ENCODE data around the gene CDK12.
A peak's percentile ranks its signal among the peaks of the same experiment; 100 is the strongest.
"Not testable (repeated sequence)": the region's sequence is repeated elsewhere in the genome, so short reads cannot be mapped to it uniquely, and the experiment has no call there.

The CDK12 gene

GRCh38 chr17:39461113-39461925 lies at the start of gene CDK12:
Gene CDK12 (plus strand): TSS chr17:39461486. CDS start chr17:39462072, 586 bp downstream.
- DNase-seq (ENCODE audit: low read depth in 2 of 2) = peak; percentile 84 to 88

GRCh38 chr17:39416141-39416540 lies 45.1 kb upstream of the CDK12 start:
- no peak for DNase-seq (ENCODE audit: low read depth in 2 of 2)

- DNase-seq (ENCODE audit: low read depth in 2 of 2) = no peak
These were observed 31.7 kb upstream of the CDK12 start for GRCh38 chr17:39429600-39429999.

- not testable (repeated sequence) for DNase-seq (ENCODE audit: low read depth in 2 of 2)
These were observed 21.4 kb upstream of the CDK12 start for GRCh38 chr17:39439868-39440267.

GRCh38 chr17:39443326-39443725 lies 18.0 kb upstream of the CDK12 start:
- DNase-seq (ENCODE audit: low read depth in 2 of 2) = no peak

GRCh38 chr17:39447561-39447960 lies 13.7 kb upstream of the CDK12 start:
- DNase-seq (ENCODE audit: low read depth in 2 of 2) = no peak

- no peak for DNase-seq (ENCODE audit: low read depth in 2 of 2)
These were observed 11.2 kb upstream of the CDK12 start for GRCh38 chr17:39450051-39450450.

GRCh38 chr17:39450847-39451581 lies 10.3 kb upstream of the CDK12 start, which contains the start of gene MED1:
Gene MED1 (minus strand): TSS chr17:39451263. CDS start chr17:39451062, 201 bp downstream.
- peak; percentile 79 to 81 for DNase-seq (ENCODE audit: low read depth in 2 of 2)

GRCh38 chr17:39455919-39456318 lies 5.4 kb upstream of the CDK12 start:
- DNase-seq (ENCODE audit: low read depth in 2 of 2) = no peak

GRCh38 chr17:39461926-39462569 lies 762 bp downstream of the CDK12 start:
- DNase-seq (ENCODE audit: low read depth in 2 of 2) = no peak

- no peak for DNase-seq (ENCODE audit: low read depth in 2 of 2)
These were observed 1.5 kb downstream of the CDK12 start for GRCh38 chr17:39462631-39463375.

GRCh38 chr17:39464639-39465181 lies 3.4 kb downstream of the CDK12 start:
- not testable (repeated sequence) for DNase-seq (ENCODE audit: low read depth in 2 of 2)

GRCh38 chr17:39468610-39469009 lies 7.3 kb downstream of the CDK12 start:
- DNase-seq (ENCODE audit: low read depth in 2 of 2) = not testable (repeated sequence)

- no peak for DNase-seq (ENCODE audit: low read depth in 2 of 2)
These were observed 12.0 kb downstream of the CDK12 start for GRCh38 chr17:39473310-39473709.

GRCh38 chr17:39479631-39480030 lies 18.3 kb downstream of the CDK12 start:
- DNase-seq (ENCODE audit: low read depth in 2 of 2) = not testable (repeated sequence)

GRCh38 chr17:39483506-39483905 lies 22.2 kb downstream of the CDK12 start:
- no peak for DNase-seq (ENCODE audit: low read depth in 2 of 2)

GRCh38 chr17:39484178-39484577 lies 22.9 kb downstream of the CDK12 start:
- DNase-seq (ENCODE audit: low read depth in 2 of 2) = no peak

- DNase-seq (ENCODE audit: low read depth in 2 of 2) = no peak
These were observed 24.3 kb downstream of the CDK12 start for GRCh38 chr17:39485555-39485954.

- DNase-seq (ENCODE audit: low read depth in 2 of 2) = no peak
These were observed 25.0 kb downstream of the CDK12 start for GRCh38 chr17:39486242-39486641.

GRCh38 chr17:39487490-39487889 lies 26.2 kb downstream of the CDK12 start:
- not testable (repeated sequence) for DNase-seq (ENCODE audit: low read depth in 2 of 2)

- DNase-seq (ENCODE audit: low read depth in 2 of 2) = no peak
These were observed 26.7 kb downstream of the CDK12 start for GRCh38 chr17:39487946-39488345.
